Hematopoietic multipotent progenitor cell treated with erythropoietin and hydrocortisone succinate and interleukin-3 and kit ligand, for 6 days (in vitro differentiated cells): ENCODE data around the gene ADORA1.
A peak's percentile ranks its signal among the peaks of the same experiment; 100 is the strongest.

Source experiments
- DNase-seq: peaks from one replicate; pipeline ENCODE4 v3.0.0-alpha.2; 2015

Gene ADORA1

GRCh38 chr1:203127666-203128430 lies at the start of gene ADORA1:
TSS of gene ADORA1 (plus strand) at chr1:203127726. CDS start at chr1:203128842, 1,116 bp downstream.
- peak; percentile 29 for DNase-seq

- no peak for DNase-seq
Observed at GRCh38 chr1:203077956-203078355, 49.6 kb upstream of the ADORA1 start.

GRCh38 chr1:203078478-203078877 lies 49.0 kb upstream of the ADORA1 start:
- DNase-seq, result no peak

- no peak for DNase-seq
Observed at GRCh38 chr1:203080456-203080855, 47.1 kb upstream of the ADORA1 start.

- DNase-seq, result no peak
Observed at GRCh38 chr1:203081465-203082230, 45.9 kb upstream of the ADORA1 start.

GRCh38 chr1:203082231-203082505 lies 45.4 kb upstream of the ADORA1 start:
- no peak for DNase-seq

GRCh38 chr1:203082571-203083462 lies 44.7 kb upstream of the ADORA1 start:
- peak; percentile 29 for DNase-seq

- no peak for DNase-seq
Observed at GRCh38 chr1:203083463-203083921, 44.0 kb upstream of the ADORA1 start.

- DNase-seq, result peak; percentile 26
Observed at GRCh38 chr1:203084588-203085527, 42.7 kb upstream of the ADORA1 start.

GRCh38 chr1:203085528-203086406 lies 41.8 kb upstream of the ADORA1 start, which contains the start of gene MYOG:
TSS of gene MYOG (minus strand) at chr1:203086012. CDS start at chr1:203085961, 51 bp downstream.
- DNase-seq, result no peak

GRCh38 chr1:203086992-203087763 lies 40.3 kb upstream of the ADORA1 start:
- DNase-seq, result no peak

- no peak for DNase-seq
Observed at GRCh38 chr1:203088441-203088840, 39.1 kb upstream of the ADORA1 start.

GRCh38 chr1:203089001-203089650 lies 38.4 kb upstream of the ADORA1 start:
- DNase-seq, result no peak

- no peak for DNase-seq
Observed at GRCh38 chr1:203089651-203090045, 37.9 kb upstream of the ADORA1 start.

- no peak for DNase-seq
Observed at GRCh38 chr1:203090421-203091198, 36.9 kb upstream of the ADORA1 start.

- no peak for DNase-seq
Observed at GRCh38 chr1:203091199-203091477, 36.4 kb upstream of the ADORA1 start.

GRCh38 chr1:203091761-203092330 lies 35.7 kb upstream of the ADORA1 start:
- no peak for DNase-seq

GRCh38 chr1:203093754-203094410 lies 33.6 kb upstream of the ADORA1 start:
- no peak for DNase-seq
